IPS-15b (cell line): ENCODE data around the gene FOXRED2.
A peak's percentile ranks its signal among the peaks of the same experiment; 100 is the strongest.

Experiments
- H3K27me3 ChIP-seq: one replicate; pipeline ENCODE4 v1.6.1; 2013; ENCODE audit warnings: low read length; ENCODE audit not compliant: control insufficient read depth, insufficient read depth
- H3K36me3 ChIP-seq: one replicate; pipeline ENCODE4 v1.6.1; 2013; ENCODE audit warnings: low read length; ENCODE audit not compliant: control insufficient read depth, insufficient read depth
- H3K4me1 ChIP-seq: one replicate; pipeline ENCODE4 v1.6.1; 2013; ENCODE audit warnings: mild to moderate bottlenecking, low read length; ENCODE audit not compliant: control insufficient read depth, insufficient read depth
- H3K4me3 ChIP-seq: one replicate; pipeline ENCODE4 v1.5.1; 2013; ENCODE audit warnings: low read depth, low read length
- H3K9ac ChIP-seq: one replicate; pipeline ENCODE4 v1.6.1; 2013; ENCODE audit warnings: low read depth, mild to moderate bottlenecking, low read length
- H3K9me3 ChIP-seq: one replicate; pipeline ENCODE4 v1.6.1; 2013; ENCODE audit warnings: mild to moderate bottlenecking, low read length; ENCODE audit not compliant: control insufficient read depth, insufficient read depth

FOXRED2 gene

GRCh38 chr22:36481393-36482168 lies 25.3 kb downstream of the FOXRED2 start, which contains the start of gene TXN2:
TSS of gene TXN2 (minus strand) at chr22:36481640. CDS start at chr22:36480837, 803 bp downstream.
- Histone ChIP-seq H3K36me3 (peaks cover 6% of the 10 kb centered on the region), H3K9me3 (no peaks in the 10 kb centered on the region), H3K9ac (peak within 1 kb of the TSS; percentile 74), H3K27me3 (no peaks in the 10 kb centered on the region), H3K4me3 (peak within 1 kb of the TSS; percentile 86), H3K4me1 (no peaks in the 10 kb centered on the region)

- H3K9ac ChIP-seq: peak overlapping the region; percentile 74
- H3K36me3 ChIP-seq: peaks cover 10% of the 10 kb centered on the region
- H3K4me3 ChIP-seq: peak overlapping the region; percentile 86
- no peaks in the 10 kb centered on the region for H3K27me3 ChIP-seq
- no peaks in the 10 kb centered on the region for H3K9me3 ChIP-seq
- H3K4me1 ChIP-seq: no peaks in the 10 kb centered on the region
Observed at GRCh38 chr22:36480941-36481392, 25.9 kb downstream of the FOXRED2 start.

- Histone ChIP-seq H3K27me3 (no peaks in the 10 kb centered on the region), H3K4me3 (no peak overlapping the region), H3K4me1 (no peaks in the 10 kb centered on the region), H3K9me3 (no peaks in the 10 kb centered on the region), H3K36me3 (peaks cover 16% of the 10 kb centered on the region), H3K9ac (no peak overlapping the region)
Observed at GRCh38 chr22:36478966-36479365, 27.9 kb downstream of the FOXRED2 start.

- Histone ChIP-seq H3K9me3 (no peaks in the 10 kb centered on the region), H3K4me1 (no peaks in the 10 kb centered on the region), H3K4me3 (no peak overlapping the region), H3K9ac (no peak overlapping the region), H3K27me3 (no peaks in the 10 kb centered on the region), H3K36me3 (peaks cover 29% of the 10 kb centered on the region)
Observed at GRCh38 chr22:36475341-36475740, 31.5 kb downstream of the FOXRED2 start.

- Histone ChIP-seq H3K36me3 (peaks cover 24% of the 10 kb centered on the region), H3K9ac (no peak overlapping the region), H3K4me3 (no peak overlapping the region), H3K9me3 (no peaks in the 10 kb centered on the region), H3K27me3 (no peaks in the 10 kb centered on the region), H3K4me1 (no peaks in the 10 kb centered on the region)
Observed at GRCh38 chr22:36472689-36473088, 34.2 kb downstream of the FOXRED2 start.

- Histone ChIP-seq H3K9ac (no peak overlapping the region), H3K36me3 (peaks cover 21% of the 10 kb centered on the region), H3K4me1 (no peaks in the 10 kb centered on the region)
Observed at GRCh38 chr22:36471341-36471821, 35.5 kb downstream of the FOXRED2 start.

GRCh38 chr22:36470994-36471331 lies 35.9 kb downstream of the FOXRED2 start:
- Histone ChIP-seq H3K9me3 (no peaks in the 10 kb centered on the region), H3K4me3 (no peak overlapping the region), H3K36me3 (peaks cover 19% of the 10 kb centered on the region), H3K9ac (no peak overlapping the region), H3K4me1 (no peaks in the 10 kb centered on the region), H3K27me3 (no peaks in the 10 kb centered on the region)

More at GRCh38 chr22:36471341-36471821, 35.5 kb downstream of the FOXRED2 start:
- Histone ChIP-seq H3K9me3 (no peaks in the 10 kb centered on the region), H3K27me3 (no peaks in the 10 kb centered on the region), H3K4me3 (no peak overlapping the region)

- peaks cover 17% of the 10 kb centered on the region for H3K36me3 ChIP-seq
- H3K9ac ChIP-seq: peak overlapping the region; percentile 65
- H3K4me3 ChIP-seq: no peak overlapping the region
- H3K27me3 ChIP-seq: no peaks in the 10 kb centered on the region
- H3K4me1 ChIP-seq: no peaks in the 10 kb centered on the region
- no peaks in the 10 kb centered on the region for H3K9me3 ChIP-seq
Observed at GRCh38 chr22:36470162-36470993, 36.5 kb downstream of the FOXRED2 start.

- H3K4me1 ChIP-seq: no peaks in the 10 kb centered on the region
- H3K36me3 ChIP-seq: peaks cover 17% of the 10 kb centered on the region
- no peaks in the 10 kb centered on the region for H3K9me3 ChIP-seq
- H3K27me3 ChIP-seq: no peaks in the 10 kb centered on the region
- no peak overlapping the region for H3K4me3 ChIP-seq
- H3K9ac ChIP-seq: no peak overlapping the region
Observed at GRCh38 chr22:36469094-36469710, 37.6 kb downstream of the FOXRED2 start.

GRCh38 chr22:36467946-36468345 lies 38.9 kb downstream of the FOXRED2 start:
- H3K9ac ChIP-seq: no peak overlapping the region
- H3K27me3 ChIP-seq: no peaks in the 10 kb centered on the region
- H3K4me3 ChIP-seq: no peak overlapping the region
- H3K36me3 ChIP-seq: peaks cover 13% of the 10 kb centered on the region
- no peaks in the 10 kb centered on the region for H3K4me1 ChIP-seq
- H3K9me3 ChIP-seq: no peaks in the 10 kb centered on the region

GRCh38 chr22:36467042-36467810 lies 39.6 kb downstream of the FOXRED2 start:
- Histone ChIP-seq H3K9me3 (no peaks in the 10 kb centered on the region), H3K36me3 (peaks cover 13% of the 10 kb centered on the region), H3K4me3 (no peak overlapping the region), H3K27me3 (no peaks in the 10 kb centered on the region), H3K4me1 (no peaks in the 10 kb centered on the region), H3K9ac (no peak overlapping the region)
